ENCODE results near the gene TRIM62.

The TRIM62 gene

DNA sequence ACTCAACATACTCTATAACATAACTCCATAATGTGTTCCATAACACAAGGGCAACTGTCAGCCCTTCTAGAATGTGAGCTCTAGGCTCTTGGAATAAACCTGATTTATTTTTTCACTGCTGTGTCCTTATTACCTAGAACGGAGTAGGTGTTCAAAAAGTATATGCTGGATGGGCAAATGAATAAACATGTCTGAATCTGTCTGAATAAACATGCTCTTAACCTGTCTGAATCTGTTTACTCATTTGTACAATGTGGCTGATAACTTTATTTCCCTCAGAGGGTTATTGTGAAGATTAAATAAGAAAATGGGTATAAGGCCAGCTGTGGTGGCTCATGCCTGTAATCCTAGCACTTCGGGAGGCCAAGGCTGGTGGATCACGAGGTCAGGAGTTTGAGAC lies 58.6 kb downstream of the TRIM62 start:
- TF ChIP-seq, protein P1, sequence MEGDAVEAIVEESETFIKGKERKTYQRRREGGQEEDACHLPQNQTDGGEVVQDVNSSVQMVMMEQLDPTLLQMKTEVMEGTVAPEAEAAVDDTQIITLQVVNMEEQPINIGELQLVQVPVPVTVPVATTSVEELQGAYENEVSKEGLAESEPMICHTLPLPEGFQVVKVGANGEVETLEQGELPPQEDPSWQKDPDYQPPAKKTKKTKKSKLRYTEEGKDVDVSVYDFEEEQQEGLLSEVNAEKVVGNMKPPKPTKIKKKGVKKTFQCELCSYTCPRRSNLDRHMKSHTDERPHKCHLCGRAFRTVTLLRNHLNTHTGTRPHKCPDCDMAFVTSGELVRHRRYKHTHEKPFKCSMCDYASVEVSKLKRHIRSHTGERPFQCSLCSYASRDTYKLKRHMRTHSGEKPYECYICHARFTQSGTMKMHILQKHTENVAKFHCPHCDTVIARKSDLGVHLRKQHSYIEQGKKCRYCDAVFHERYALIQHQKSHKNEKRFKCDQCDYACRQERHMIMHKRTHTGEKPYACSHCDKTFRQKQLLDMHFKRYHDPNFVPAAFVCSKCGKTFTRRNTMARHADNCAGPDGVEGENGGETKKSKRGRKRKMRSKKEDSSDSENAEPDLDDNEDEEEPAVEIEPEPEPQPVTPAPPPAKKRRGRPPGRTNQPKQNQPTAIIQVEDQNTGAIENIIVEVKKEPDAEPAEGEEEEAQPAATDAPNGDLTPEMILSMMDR (IDR thresholded peaks at IDR 0.05; ENCODE audit: low read depth, low read length): no peak
- H3K4me3 ChIP-seq (ENCODE audit: low read depth, low read length): no peak overlapping the region

DNA sequence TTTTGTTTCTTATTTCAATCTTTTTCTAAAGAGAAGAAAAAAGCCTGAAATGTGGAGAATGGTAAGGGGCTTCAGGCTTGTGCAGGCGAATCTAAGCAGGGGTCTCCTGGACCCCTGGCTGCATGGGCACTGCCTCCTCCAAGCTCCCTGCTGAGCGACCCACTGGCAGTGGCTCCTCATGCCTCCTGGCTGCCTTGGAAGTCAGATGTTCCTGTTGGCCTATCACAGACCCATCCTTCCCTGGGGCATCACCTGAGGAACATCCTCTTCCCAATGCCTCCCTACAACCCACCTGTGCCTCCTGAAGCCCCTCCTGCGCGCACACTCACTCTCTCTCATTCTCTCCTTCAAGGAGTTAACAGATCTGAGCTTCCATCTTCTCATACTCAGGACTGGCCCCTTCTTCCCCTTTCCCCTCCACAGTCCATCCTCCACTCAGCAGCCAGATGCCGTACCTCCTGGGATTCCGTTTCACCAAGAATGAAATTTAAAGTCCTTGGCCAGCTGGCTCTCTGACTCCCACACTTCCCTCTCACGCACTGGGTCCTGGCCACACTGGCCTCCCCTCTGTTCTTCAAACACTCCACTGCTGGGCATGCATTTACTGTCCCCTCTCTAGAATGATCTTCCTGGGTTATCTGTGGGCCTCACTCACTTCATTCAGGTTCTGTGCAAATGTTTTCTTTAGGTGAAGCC lies 59.2 kb downstream of the TRIM62 start:
- TF ChIP-seq, protein P1 (IDR thresholded peaks at IDR 0.05; ENCODE audit: low read depth, low read length): no peak

DNA sequence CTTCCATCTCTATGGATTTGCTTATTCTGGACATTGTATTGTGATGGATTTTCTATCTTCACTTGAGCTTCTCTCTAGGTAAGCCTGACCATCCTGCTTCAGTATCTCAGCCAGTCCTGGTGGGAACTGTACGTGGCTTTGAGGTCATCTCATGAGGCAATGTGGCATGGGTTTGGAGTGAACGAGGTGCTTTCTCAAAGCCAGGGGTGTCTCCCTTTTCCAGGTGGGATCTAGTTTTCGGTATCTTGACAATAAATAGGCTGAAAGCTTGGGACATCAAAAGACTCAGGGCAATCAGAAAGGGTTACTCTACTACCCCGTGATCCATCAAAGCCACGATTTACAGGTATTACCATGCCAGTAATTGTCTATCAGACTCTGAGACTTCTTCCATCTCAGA lies 60.1 kb downstream of the TRIM62 start:
- no peak overlapping the region for H3K4me3 ChIP-seq (ENCODE audit: low read depth, low read length)
- TF ChIP-seq, protein P1 (IDR thresholded peaks at IDR 0.05; ENCODE audit: low read depth, low read length): no peak

More for the DNA sequence above, 59.2 kb downstream of the TRIM62 start:
- no peak overlapping the region for H3K4me3 ChIP-seq (ENCODE audit: low read depth, low read length)

DNA sequence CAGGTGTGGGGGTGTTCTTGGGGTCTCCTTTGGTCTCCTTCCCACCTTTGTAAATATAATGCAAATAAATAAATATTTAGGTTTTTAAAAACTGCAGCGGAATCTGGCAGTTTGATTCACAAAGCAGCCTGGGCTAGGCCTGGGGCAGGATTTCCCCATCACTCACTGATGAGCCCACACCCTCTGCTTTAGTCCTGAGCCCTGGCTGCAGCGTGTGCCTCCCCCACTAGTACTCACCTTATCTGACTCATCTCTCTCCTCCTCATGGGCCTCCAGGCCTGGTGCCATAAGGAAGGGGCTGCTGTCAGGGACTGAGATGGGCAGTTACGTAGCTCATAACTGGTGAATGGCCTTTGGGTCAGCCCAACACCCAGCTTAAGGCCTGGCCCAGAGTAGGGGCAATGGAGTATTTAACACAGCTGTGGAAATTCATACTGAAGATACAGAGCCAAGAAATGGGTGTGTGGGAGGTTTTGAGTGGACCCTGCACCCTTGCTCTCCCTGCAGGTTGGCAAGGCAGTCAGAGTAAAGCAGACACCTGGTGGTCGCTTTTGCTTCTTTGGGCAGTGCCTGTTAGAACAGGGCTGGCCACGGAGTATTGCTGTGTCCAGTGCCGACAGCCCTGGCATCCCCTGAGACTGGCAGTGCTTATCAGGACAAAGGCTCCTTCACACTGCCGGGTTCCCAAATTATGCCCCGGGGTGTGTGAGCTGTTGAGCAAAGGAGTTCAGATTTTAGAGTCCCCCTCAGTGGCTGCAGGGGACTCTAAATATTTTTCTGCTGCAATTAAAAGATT lies 61.2 kb downstream of the TRIM62 start:
- TF ChIP-seq, protein P1 (IDR thresholded peaks at IDR 0.05; ENCODE audit: low read depth, low read length): no peak
- H3K4me3 ChIP-seq (ENCODE audit: low read depth, low read length): no peak overlapping the region

DNA sequence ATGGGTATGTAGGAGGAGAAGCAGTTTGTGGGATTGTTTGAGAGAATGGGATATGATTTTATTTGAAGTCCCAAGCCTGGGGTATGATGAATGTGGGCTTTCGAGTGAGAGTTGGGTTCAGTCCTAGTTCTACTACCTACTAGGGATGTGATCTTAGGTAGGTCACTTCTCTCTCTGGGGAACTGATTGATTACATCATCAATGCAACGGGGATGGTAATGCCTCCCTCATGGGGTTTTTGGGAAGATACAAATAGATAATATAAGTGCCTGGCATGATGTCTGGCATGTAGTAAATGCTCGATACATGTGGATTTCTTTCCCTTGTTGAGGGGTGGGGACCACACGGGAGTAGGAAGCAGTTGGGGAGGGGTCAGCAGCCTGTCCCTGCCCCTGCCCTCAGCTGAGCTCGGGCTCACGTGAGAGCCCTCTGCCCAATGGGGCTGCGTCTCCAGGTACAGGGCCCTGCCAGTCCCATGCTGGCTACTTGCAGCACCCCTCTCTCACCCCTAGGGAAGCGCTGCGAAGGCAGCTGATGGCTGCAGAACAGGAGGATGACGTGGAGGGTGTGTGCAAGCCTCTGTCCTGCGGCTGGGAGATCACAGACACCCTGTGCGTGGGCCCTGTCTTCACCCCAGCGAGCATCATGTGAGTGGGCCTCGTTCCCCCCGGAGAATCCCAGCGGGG lies 62.2 kb downstream of the TRIM62 start:
- no peak overlapping the region for H3K4me3 ChIP-seq (ENCODE audit: low read depth, low read length)

DNA sequence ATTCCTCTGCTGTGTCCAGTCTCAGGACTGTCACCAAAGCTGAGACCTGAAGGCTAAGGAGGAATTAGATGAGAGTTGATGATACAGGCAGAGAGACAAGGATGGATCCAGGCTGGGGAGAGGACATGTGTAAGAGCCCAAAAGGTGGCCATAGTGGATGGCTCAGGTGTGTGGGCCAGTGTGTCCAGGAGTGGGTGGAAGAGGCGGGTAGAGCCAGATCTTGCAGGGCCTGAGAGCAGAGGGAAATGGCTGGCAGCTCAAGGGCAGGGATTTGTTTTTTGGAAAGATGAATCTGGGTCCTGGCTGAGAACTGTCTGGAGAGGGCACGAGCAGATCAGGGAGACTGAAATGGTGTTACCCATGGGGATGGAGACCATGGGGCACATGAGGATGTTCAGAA lies 62.8 kb downstream of the TRIM62 start:
- H3K4me3 ChIP-seq (ENCODE audit: low read depth, low read length): no peak overlapping the region
- TF ChIP-seq, protein P1 (IDR thresholded peaks at IDR 0.05; ENCODE audit: low read depth, low read length): no peak

More for the DNA sequence above, 62.2 kb downstream of the TRIM62 start:
- TF ChIP-seq, protein P1 (IDR thresholded peaks at IDR 0.05; ENCODE audit: low read depth, low read length): 0 out of 2 replicates have a peak, but pooled peaks have one; percentile 8

All from WI38 (cell line).